Umbilical cord (tissue), 2 donors: ENCODE results near the gene TMCC1. TPM values are rescaled to one million over a fixed set of nuclear protein-coding genes. Genes with fewer than 3 reads are reported as not detected.
"Not testable (repeated sequence)": the region's sequence is repeated elsewhere in the genome, so short reads cannot be mapped to it uniquely, and the experiment has no call there.

Source experiments
- DNase-seq: peaks from one replicate; pipeline ENCODE4 v3.0.0-alpha.2; 2015; ENCODE audit warnings: low spot score
- total RNA-seq: library from RNA; depleted of rRNA; stranded (reverse); fragments of >200 nt; gene quantifications from one replicate; pipeline ENCODE4 v1.2.3, GENCODE V29; 2014; ENCODE audit warnings: low replicate concordance; ENCODE audit not compliant: insufficient read depth

The TMCC1 gene
- total RNA-seq, 1 donor from 2014 or later: 45.3 TPM

DNA sequence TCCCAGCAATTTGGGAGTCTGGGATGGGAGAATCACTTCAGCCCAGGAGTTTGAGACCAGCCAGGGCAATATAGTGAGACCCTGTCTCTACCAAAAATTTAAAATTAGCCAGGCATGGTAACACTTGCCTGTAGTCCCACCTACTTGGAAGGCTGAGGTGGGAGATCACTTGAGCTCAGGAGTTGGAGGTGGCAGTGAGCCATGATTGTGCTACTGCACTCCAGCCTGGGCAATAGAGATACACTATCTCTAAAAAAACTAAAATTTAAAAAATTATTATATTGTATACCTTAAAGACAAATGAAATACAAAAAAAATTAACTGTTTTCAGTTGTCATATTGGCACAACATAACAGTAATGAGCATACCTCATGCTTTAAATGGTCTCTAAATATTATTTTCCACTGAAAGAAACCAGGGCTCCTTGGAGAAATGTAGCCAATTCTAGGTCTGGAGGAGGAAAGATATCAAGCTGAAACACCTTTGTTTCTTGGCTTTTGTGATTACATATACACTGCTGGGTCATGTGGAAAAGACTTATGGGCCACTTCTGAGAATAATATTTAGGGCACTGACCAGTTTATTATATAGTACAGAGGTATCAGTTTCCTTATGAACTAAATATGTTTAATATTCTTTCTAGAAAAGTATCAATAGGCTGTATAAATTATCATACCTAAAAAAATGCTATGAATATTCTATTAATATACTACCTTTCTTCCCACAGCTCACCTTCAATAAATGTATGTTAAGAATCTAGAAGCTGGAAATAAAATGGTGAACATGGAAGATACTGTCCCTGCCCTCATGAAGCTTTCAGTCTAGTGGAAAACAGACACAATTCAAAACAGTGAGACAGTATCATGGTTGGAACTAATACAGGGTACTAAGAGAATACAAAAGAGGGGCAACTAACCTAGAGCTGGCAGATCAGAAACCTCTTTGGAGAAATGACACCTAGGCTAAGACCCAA lies 119.5 kb downstream of the TMCC1 start:
- no peak for DNase-seq

DNA sequence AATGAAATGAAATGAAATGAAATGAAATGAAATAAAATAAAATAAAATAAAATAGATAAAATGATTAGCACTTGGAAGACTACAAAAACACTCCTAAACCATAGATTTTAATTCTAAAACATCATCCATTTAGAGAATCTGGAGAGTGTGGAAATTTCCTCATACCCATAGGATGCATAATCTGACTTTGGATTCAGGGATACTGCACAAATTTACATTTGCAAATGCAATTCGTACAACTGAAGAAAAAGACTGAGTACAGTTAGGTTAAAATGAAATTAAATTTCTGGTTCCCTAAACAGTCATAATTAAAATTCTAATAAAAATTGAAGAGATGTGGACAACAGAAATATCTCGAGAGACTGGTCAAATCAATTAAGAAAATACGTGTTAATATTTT lies 122.9 kb downstream of the TMCC1 start:
- DNase-seq: no peak

DNA sequence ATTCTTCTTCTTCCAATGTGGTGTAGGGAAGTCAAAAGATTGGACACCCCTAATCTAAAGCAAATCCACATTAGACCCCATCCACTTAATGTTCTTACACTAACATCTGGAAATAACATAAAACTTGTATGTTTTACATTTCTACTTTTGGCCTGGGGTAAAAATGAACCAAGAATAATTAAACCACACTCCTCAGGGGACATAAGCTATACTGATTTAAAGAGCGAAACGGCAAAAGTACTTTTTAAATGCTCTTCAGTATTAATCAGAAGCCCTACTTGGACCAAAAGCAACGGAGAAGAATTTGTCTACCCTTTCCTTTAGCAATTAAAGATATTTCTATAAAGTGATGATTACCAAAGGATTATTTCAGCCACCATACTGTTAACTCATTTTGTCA lies 123.9 kb downstream of the TMCC1 start:
- no peak for DNase-seq

DNA sequence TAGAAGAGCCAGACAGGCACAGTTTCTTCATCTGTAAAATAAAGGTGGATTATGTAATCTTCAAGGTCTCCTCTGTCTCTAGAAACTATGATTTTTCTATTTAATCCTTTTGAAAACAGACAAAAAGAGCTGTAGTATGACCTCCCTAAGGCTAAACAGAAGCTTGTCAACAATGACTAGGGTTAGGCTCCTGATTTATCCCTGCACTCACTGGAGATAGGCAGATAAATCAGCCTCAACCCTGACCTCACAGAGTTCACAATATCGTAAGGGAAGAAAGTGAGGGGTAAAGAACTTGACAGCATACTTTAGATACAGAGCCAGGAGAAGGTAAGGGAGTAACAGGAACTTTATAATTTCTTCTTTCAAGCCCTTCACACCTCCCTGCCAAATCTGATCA lies 124.8 kb downstream of the TMCC1 start:
- no peak for DNase-seq

DNA sequence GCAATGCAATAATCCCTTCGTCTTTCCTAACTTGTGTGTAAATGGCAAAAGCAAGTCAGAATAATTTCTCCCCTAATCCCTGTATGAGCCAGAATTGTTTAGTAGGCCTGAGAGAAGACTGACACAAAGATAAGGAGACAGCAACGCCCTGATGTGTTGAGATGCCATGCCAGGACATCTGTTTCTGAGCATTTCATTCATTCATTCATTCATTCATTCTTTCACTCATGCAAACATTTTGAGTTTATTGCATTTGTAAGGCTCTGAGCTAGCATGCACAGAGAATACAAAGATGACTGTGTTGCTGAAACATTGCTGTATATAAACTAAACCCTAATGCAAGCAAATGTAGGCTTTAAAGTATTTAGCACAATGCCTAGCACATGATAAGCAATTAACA lies 127.4 kb downstream of the TMCC1 start:
- no peak for DNase-seq

DNA sequence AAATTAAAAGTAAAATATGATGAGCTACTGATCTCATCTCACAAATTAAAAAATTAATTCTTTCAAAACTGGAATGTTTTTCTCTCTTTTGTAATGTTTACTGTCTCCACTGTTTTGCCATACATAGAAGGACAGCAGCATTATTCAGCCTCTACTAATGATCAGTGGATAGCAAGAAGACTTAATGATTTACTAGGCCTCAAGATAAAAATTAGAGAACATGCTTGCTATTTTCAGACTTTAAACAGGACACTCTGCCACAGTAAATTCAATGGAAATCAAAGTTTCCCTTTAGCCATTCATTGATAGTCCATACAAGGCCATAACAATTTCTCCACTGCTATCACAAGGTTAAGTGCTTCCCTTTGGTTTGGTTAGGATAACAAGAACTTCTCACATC lies 129.4 kb downstream of the TMCC1 start:
- no peak for DNase-seq

DNA sequence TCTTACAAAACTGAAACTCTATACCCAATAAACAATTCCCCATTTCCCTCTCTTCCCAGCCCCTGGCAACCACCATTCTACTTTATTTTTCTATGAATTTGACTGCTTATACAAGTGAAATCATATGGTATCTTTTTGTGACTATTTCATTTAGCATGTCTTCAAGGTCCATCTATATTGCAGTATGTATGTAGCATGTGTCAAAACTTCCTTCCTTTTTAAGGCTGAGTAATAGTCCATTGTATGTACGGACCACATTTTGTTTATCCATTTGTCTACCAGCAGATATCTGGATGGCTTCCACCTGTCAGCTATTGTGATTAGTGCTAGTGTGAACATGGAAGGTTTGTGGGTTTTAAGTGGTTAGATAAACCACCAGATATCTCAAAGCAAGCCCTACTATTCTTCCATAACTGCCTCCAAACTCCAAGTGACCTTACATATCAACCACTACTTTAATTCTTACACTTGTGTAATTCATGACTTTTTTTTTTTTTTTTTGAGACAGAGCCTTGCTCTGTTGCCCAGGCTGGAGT lies 134.7 kb downstream of the TMCC1 start:
- no peak for DNase-seq

DNA sequence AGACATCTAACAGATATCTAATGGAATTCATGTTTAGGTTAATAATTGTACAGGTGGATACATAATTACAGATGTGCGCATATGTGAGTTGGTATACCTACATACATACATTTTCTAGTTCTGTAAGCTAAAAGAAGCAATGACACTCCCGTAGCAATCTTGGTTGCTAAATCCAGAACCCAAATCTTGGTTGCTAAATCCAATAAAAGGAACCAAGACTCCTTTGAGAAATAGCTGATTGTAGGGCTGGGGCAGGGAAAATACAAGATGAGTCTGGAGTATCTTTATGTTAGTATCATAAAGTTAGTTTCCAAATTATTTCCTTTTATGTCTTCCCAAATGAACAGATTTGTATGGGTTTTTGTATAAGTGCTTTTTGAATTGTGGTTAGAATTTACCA lies 135.2 kb downstream of the TMCC1 start:
- no peak for DNase-seq

DNA sequence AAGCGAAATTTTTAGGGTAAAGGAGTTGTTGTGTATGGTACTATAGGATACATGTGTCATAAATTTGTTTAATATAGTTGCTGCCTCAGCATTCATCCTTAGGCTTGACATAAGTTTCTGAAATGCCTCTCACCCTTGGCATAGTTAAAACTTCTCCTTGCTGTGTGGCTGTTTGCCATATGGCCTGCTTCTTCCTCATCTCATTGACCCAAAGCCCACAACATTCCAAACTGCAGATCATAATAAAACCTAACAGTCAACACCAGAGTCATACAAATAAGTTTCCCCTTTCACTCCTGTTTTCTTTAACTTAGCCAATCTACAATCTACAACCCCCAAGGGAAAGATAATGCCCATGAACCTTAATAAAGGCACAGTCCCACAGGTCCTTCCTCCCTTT lies 136.6 kb downstream of the TMCC1 start:
- DNase-seq: peak; percentile 7

DNA sequence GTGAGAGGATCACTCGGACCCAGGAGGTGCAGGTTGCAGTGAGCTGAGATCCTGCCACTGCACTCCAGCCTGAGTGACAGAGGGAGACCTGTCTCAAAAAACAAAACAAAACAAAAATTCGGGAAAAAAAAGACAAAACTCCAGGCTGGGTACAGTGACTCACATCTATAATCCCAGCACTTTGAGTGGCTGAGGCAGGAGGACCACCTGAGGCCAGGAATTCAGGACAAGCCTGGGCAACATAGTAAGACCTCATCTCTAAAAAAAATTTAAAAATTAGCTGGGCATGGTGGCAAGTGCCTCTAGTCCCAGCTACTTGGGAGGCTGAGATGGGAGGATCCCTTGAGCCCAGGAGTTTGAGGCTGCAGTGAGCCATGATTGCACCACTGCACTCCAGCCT lies 142.4 kb downstream of the TMCC1 start:
- DNase-seq: not testable (repeated sequence)

DNA sequence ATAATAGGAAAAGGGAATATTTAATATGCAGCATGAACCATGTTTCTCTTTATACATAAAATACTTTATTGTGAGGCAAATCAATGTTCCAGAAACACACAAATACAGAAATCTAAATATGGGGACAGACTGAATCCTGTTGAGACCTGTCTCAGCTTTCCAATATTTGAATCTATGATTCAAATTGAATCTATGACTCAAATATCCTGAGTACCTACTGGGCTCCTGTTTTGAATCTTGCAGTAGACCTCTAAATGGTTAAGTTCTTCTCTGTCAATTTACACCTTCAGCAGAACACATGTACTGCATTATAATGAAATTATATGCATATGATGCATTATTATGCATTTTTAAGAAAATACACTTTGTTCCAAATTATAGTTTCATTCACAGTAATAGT lies 143.8 kb downstream of the TMCC1 start:
- DNase-seq: no peak

DNA sequence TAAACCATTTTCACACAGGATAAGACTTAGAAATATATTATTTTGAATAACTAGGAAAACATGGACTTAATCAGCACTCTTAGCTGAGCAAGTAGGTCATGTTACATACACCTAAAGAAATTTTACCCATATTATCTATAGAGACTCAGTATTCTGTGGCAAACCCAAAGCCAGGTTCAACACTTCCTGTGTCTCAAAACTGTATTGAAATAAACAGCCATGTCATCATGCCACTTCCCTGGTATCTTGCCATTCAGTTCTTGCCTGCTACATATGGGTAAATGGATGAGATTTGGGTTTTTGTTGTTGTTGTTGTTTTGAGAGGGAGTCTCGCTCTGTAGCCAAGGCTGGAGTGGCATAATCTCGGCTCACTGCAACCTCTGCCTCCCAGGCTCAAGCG lies 145.5 kb downstream of the TMCC1 start:
- DNase-seq: no peak

DNA sequence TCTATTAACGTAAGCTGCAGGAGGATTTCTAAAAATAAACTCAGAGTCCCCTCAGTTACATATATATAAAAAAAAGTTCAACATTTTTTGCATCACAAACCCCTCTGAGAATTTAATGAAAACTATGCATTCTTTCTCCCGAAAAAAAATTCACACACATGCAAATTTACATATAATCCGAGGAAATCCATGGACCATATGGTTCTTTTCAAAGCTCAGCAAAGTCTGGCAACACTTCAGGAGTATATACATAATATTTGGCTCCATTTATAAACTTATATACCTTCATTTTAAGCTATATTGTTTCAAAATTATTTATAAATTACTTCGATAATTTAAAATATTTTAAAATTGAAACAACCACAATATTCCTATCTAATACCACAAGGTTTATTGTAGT lies 146.4 kb downstream of the TMCC1 start:
- no peak for DNase-seq

DNA sequence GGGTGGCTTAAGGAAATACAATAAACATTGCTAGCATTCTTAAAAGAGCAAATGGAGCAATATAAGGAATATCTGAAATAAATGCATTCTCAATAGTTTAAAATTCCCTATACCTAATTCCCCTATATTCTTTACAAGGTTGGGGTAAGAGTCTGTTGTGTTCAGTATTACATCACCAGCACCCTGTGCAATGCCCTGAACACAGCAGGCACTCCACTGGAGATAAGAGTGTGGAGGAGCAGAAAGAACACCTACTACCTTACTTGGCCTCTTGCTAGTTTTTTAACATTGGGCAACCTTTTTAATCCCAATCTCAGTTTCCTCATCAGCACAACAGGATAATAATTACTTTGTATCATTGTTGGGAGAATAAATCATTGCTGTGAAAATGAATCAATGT lies 146.9 kb downstream of the TMCC1 start:
- DNase-seq: no peak

DNA sequence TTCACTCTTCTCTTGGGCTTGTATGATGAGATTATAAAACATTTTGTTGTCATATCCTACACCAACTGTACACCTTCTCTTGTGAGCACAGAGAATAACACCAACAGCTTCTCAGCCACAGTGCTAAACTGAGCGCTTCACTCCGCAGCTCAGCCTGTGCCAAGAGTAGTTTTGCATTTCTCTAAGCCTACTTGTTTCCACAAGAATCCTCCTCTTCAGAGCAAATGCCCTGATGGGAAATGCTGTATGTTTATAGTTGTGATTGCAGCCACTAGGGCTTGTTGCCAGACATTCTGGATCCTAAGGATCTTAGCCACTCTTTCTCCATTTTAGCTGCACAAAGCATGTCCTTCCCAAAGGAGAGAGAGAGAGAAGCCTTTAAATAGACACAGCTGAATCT lies 148.3 kb downstream of the TMCC1 start:
- DNase-seq: peak; percentile 93

DNA sequence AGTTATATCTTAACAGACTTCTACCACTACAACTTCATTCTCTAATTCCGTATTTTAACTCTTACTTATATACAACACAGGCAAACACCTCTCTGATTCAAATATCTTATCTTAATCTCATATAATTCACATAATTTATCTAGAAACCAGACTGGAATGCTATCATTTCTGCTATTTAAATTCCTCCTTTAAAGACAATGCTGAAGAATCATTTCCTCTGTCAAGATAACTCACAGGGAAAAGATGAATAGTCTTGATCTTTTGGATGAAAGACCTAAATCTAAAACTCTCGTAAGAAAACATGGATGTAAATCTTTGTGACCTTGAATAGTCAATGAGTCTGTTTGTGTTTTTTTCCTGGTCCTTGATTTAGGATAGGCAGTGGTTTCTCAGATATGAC lies 151.7 kb downstream of the TMCC1 start:
- no peak for DNase-seq

DNA sequence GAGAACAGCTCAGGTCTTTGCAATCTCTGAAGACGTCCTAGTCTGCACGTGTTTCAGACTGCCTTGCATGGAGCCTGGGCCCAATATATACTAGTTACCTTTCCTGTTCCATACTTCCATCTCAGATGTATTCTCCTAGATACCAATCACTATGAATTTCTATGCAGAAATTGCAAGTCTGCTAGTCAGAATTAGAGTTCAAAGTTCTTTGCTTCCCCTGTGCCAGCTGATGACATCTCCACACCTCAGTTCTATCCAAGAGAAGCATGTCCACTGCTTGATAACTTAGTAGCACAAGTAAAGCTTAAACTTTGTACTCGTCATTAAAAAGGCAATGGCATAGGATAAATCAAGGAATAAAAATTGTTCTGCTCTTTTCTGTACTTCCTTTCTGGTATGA lies 153.4 kb downstream of the TMCC1 start:
- no peak for DNase-seq

DNA sequence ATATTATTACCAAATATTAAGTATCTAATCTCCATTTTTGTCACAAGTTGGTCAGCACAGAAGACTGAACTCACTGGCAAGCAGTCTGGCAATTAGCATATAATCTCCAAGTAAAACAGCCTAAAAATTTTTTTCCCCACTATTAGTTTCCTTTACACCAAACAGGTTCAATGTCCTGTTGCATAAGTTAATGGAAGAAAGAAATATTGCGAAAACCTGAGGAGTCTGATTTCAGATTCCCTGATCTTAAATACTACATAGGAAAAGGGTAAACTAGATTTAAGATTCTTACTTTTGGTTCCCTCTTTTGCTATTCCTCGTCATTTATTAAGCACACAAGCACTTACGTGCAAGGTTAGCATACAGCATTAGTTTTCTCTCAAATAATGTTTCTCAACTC lies 153.9 kb downstream of the TMCC1 start:
- DNase-seq: no peak

DNA sequence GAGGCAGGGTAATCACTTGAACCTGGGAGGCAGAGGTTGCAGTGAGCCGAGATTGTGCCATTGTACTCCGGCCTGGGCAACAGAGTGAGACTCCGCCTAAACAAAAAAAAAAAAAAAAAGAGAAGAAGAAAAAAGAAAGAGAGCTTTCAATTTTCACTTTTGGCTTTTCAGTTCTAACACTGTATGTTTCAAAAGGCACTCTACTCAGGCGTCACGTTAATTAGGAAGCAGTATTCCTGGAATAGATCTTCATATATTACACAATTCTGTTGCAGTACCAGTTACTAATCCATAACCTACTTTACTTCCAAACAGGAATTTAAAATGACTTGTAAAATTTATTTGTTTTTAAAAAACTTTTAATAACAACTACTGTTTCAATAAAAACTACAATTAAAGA lies 155.3 kb downstream of the TMCC1 start:
- no peak for DNase-seq

DNA sequence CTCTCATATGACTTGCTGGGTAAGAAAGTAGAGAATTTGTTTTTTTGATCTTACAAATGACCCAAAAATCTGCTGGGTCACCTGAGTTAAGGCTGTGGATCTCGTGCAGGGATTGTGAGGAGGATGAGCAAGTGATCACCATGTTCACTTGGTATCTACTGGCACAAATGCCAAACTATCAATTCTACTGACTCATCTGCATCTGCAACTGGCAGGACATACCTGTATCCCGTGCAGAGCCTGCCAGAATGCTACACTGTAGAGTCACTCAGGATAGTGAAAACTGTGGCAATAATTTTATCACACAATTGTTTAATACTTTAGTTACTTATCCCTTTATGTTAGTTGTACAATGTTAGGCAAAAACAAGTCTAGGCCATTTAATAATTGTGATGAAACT lies 157.4 kb downstream of the TMCC1 start:
- no peak for DNase-seq

DNA sequence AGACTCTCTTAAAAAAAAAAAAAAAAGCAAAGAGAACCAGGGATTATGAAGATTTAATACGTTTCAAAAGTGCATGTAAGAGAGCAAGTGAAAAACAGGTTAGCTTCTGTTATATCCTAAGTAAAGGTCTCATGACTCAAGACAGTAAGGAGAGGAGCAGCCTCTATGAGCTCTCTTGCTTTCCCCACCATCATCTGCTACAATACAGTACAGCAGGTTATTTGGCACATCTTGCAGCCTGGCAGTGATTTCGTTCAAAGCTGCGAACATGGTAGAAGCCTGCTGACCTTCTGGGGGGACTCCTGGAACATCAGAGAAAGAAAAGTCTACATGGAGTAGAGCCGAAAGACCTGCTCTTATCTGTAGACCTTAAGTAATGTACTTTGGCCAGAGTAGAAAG lies 157.9 kb downstream of the TMCC1 start:
- no peak for DNase-seq

DNA sequence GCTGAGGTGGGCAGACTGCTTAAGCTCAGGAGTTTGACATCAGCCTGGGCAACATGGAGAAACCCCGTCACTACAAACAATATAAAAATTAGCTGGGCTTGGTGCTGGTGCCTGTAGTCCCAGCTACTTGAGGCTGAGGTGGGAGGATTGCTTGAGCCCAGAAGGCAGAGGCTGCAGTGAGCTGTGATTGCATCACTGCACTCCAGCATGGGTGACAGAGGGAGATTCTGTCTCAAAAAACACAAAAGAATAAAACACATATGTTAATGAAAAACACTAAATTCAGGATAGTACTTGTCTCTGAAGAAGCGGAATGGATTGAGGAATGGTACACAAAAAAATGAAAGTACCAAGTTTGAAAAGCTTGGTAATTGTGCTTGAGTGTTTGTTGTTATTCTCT lies 159.1 kb downstream of the TMCC1 start:
- no peak for DNase-seq

DNA sequence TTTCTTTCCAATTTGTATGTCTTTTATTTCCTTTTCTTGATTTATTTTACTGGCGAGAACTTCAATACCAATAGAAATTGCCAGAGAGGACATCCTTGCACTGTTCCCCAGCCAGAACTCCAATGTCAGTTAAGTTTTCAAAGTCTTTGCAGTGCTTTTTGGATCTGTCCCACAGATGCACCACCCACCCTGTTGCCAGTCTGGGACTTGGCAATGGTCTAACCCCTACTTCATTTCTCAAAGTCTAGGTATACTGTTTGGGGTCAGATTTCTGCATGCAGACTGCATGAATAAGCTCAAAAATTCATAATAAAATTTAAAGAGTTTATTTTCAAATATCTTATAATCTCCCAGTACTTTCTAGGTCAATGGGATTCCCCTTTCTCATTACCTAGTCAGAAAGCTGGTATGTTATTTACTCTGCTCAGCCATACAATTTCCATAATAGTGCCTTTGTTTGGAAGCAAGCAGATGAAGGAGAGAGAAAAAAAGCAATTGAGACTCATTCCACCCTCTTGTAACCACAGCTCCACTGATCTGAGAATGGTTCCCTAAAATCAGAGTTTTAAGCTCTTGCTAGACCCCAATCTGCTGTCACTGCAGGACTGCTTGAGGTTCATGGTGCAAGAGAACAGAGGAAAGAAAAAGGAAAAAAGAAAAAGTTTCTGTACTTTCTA lies 161.2 kb downstream of the TMCC1 start:
- no peak for DNase-seq
